HT-29 (cell line): Measurements from ENCODE around the gene THRSP. TPM values are rescaled to one million over a fixed set of nuclear protein-coding genes. Genes with fewer than 3 reads are reported as not detected.
"Not testable (repeated sequence)": the region's sequence is repeated elsewhere in the genome, so short reads cannot be mapped to it uniquely, and the experiment has no call there.

Experiments
- DNase-seq: peaks from one replicate; pipeline ENCODE4 v3.0.0-alpha.2; 2015; ENCODE audit warnings: low spot score
- total RNA-seq: library from RNA; depleted of rRNA; stranded (reverse); fragments of >200 nt; shearing (Covaris generic); gene quantifications from 2 replicates; pipeline ENCODE4 v1.2.3, GENCODE V29; 2014

THRSP gene
- total RNA-seq, 1 experiment from 2014 or later, result not detected

DNA sequence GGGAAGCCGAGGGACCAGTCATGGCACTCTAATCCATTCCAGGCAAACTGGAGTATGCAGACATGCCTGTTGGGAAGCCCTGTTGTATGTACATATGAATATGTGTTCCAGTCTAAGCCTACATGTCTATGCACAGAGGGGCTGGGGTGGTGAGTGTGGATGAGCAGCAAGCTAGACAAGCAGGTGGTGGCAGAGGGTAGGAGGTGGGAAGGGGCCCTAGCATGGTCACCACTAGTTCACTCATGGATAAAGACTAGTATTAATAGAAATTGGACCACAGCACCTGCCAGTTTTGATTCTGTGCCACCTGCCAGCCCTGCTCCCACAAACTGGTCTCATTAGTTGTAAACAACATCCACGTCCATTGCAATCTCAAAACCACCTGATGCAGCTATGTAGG, 1.5 kb downstream of the THRSP start:
- no peak for DNase-seq

GRCh38 chr11:78066471-78066870, 2.8 kb downstream of the THRSP start:
- no peak for DNase-seq

- DNase-seq, result no peak
Observed at GRCh38 chr11:78067704-78068103, 4.0 kb downstream of the THRSP start.

DNA sequence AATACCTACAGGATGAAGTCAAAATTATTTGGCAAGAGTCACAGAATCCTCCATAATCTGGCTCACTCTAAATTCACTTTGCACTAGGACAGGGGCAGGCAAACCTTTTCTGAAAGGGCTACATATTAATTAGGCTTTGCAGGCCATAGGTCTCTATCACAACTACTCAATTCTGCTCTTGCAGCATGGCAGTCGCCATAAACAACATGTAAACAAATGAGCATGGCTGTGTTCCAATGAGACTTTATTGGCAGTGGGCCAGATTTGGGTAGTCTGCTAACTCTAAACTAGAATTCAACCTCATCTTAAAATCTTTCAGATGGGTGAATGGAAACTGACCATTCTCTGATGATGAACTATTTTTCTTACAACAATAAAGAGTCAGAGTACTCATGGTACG, 5.8 kb downstream of the THRSP start:
- DNase-seq, result peak; percentile 46

- DNase-seq, result no peak
Observed at GRCh38 chr11:78070621-78071020, 7.0 kb downstream of the THRSP start.

- no peak for DNase-seq
Observed at GRCh38 chr11:78071717-78072116, 8.1 kb downstream of the THRSP start.

DNA sequence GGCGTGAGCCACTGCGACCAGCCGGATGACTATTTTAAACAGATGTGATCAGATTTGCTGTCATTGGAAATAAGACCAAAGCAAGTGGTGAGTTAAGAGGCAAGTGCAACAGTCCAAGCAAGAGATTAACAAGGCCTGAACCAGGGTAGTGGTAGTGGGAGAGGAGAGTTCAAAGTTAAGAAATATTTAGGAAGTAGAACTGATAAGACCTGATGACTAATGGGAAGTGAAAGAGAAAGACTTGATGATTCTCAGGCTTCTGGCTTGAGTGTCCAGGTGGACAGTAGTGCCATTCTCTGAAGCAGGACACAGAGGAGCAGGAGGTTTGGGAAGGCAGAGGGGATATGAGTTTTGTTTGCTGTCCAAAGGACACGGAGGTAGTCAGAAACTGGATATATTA, 8.8 kb downstream of the THRSP start:
- DNase-seq, result no peak

GRCh38 chr11:78074756-78075155, 11.1 kb downstream of the THRSP start:
- no peak for DNase-seq

GRCh38 chr11:78076733-78077403, 13.2 kb downstream of the THRSP start:
- no peak for DNase-seq

- not testable (repeated sequence) for DNase-seq
Observed at GRCh38 chr11:78077592-78077991, 13.9 kb downstream of the THRSP start.

GRCh38 chr11:78078218-78079167, 14.8 kb downstream of the THRSP start:
- no peak for DNase-seq

DNA sequence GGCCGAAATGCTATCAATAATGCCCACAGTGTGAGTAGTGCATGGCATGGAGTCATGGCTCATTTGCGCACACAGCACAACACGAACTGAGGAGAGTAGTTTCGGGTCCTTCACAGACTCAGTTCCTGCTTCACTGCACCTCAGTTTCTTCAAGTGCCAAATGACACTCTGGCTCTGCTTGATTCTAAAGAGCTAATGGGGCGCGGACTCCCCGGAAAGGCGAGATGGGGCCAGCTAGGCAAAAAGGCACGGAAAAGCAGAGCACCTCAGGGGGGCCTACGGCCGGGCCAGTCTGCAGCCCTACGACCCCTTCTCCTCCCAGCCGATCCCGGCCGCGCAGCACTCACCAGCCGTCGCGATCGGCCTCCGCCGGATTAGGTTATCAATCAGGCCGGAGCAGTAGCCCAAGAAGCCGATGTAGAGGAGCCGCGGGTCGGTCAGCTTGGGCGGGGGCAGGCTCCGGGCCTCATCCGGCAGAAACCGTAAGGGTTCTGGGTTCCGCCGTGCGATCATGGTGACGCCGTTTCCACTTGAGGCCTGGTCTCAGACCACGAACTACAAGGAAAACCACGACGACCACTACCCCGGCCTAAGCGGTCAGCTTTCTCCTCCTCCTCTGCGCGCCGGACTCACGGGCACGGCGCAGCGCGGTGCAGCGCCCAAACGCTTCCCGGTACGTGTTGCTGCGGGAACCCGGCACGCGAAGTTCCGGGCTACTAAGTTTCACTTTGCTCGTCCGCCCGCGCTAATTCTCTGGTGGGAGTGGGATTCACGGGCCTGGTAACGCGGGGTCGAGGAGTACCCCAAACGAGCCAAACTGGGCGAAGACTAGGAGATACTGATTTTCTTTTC, 15.8 kb downstream of the THRSP start, which contains the start of gene NDUFC2:
Gene NDUFC2, minus strand, starts transcription at position 631 of the 852 bp plus-strand sequence. Its CDS starts 118 bp downstream, at position 513.
- peak; percentile 84 for DNase-seq

DNA sequence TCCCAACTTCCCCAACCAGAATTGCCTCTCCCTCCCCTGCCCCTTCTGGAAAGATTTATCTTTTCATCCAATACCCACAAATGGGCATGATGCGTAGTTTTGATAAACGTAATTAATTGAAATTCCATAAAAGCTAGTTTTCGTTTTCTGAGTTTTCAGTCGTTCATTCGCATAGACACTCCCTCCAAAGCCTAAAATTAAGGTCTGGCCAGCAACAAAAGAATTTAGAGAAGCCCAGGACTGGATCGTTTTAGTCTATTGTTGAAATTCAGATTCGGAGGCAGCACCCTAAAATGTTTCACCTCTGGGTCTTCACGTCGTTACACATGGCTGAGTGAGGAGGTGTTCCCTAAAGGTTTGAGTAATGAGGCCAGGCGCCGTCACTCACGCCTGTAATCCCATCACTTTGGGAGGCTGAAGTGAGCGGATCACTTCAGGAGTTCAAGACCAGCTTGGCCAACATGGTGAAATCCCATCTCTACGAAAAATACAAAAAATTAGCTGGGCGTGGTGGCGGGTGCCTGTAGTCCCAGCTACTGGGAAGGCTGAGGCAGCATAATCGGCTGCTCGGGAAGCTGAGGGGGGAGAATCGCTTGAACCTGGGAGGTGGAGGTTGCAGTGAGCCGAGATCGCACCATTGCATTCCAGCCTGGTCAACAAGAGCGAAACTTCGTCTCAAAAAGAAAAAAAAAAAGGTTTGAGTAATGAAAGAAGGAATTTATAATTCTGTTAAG, 16.6 kb downstream of the THRSP start:
- DNase-seq, result no peak

GRCh38 chr11:78080818-78081495, 17.3 kb downstream of the THRSP start:
- no peak for DNase-seq

DNA sequence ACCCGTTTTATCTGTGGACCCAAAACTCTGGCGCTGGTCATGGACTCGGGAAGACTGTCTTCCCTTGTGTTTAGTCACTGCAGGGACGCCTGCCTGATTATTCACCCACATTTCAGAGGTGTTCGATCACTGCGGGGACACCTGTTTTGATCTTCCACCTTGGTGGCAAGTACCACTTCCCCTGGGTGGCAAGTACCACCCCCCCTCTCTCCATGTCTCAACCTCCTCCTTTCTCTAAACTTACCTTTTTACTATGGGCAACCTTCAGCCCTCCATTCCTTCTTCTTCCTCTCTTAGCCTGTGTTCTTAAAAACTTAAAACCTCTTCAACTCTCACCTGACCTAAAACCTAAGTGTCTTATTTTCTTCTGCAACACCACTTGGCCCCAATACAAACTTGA, 17.9 kb downstream of the THRSP start:
- DNase-seq, result no peak

GRCh38 chr11:78082146-78082545, 18.5 kb downstream of the THRSP start:
- DNase-seq, result no peak

- no peak for DNase-seq
Observed at GRCh38 chr11:78083021-78083420, 19.4 kb downstream of the THRSP start.

DNA sequence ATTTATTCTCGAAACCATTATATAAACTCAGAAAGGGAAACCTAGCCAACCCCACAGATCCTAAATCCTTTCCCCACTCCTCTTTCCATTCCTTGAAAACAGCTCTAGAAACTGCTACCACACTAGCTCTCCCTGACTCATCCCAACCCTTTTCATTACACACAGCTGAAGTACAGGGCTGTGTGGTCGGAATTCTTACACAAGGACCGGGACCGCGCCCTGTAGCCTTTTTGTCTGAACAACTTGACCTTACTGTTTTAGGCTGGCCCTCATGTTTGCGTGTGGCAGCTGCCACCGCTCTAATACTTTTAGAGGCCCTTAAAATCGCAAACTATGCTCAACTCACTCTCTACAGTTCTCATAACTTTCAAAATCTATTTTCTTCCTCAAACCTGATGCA, 20.8 kb downstream of the THRSP start:
- DNase-seq, result not testable (repeated sequence)

- no peak for DNase-seq
Observed at GRCh38 chr11:78085972-78086371, 22.3 kb downstream of the THRSP start.

DNA sequence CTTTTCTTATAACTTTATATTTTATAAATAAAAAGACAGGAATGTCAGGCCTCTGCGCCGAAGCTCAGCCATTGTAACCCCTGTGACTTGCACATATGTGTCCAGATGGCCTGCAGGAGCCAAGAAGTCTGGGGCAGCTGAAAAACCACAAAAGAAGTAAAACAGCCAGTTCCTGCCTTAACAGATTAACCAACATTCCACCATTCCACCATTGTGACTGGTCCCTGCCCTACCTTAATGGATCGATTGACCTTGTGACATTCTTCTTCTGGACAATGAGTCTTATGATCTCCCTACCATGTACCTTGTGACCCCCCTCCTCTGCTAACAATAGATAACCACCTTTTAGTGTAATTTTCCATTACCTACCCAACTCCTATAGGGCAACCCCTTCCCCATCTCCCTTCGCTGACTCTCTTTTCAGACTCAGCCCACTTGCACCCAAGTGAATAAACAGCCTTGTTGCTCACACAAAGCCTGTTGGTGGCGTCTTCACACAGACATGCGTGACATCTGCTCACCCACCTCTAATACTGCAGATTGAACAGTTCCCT, 22.9 kb downstream of the THRSP start:
- not testable (repeated sequence) for DNase-seq
